ENCODE measurements around the gene TMEM132E.

Gene TMEM132E

GRCh38 chr17:34603974-34604373 is 24.6 kb downstream of the TMEM132E start:
- no peak overlapping the region for H3K4me2 ChIP-seq (ENCODE audit: insufficient read depth, low read length)
- ATAC-seq (ENCODE audit: insufficient read depth, low read depth) (no peak), DNase-seq (no peak)
- no peaks in the 10 kb centered on the region; the same call in 1 of the 2 replicates for H4K20me1 ChIP-seq (ENCODE audit: insufficient read depth, low read length)
- no peaks in the 10 kb centered on the region for H3K9me3 ChIP-seq (ENCODE audit: insufficient read depth, low read length, severe bottlenecking)
- no peaks in the 10 kb centered on the region for H3K4me1 ChIP-seq (ENCODE audit: insufficient read depth, low read length)
- H3K36me3 ChIP-seq (ENCODE audit: insufficient read depth, low read length) = no peaks in the 10 kb centered on the region
- no peak overlapping the region for H3K27ac ChIP-seq (ENCODE audit: low read length)
- TF ChIP-seq EZH2 (IDR thresholded peaks at IDR 0.05; ENCODE audit: borderline replicate concordance, low read depth, low read length, severe bottlenecking) (no peak), CTCF (IDR thresholded peaks at IDR 0.05; ENCODE audit: borderline replicate concordance, extremely low read depth, low read length, poor library complexity, severe bottlenecking) (no peak)
- peaks cover 33% of the 10 kb centered on the region for H3K27me3 ChIP-seq (ENCODE audit: insufficient read depth, low read length, poor library complexity)
- no peak overlapping the region for H3K4me3 ChIP-seq (ENCODE audit: low read depth in 1 of 2, low read length in 2 of 2)
- H2AFZ ChIP-seq (ENCODE audit: low read depth, low read length) = no peak overlapping the region
- H3K79me2 ChIP-seq (ENCODE audit: insufficient read depth, low read length) = no peaks in the 10 kb centered on the region
- H3K9ac ChIP-seq (ENCODE audit: low read depth, low read length) = no peak overlapping the region

GRCh38 chr17:34606763-34607162 is 27.4 kb downstream of the TMEM132E start:
- no peak overlapping the region for H3K27ac ChIP-seq (ENCODE audit: low read length)
- H3K27me3 ChIP-seq (ENCODE audit: insufficient read depth, low read length, poor library complexity) = peaks cover 42% of the 10 kb centered on the region
- H3K4me3 ChIP-seq (ENCODE audit: low read depth in 1 of 2, low read length in 2 of 2) = no peak overlapping the region
- H4K20me1 ChIP-seq (ENCODE audit: insufficient read depth, low read length) = no peaks in the 10 kb centered on the region; the same call in 1 of the 2 replicates
- no peaks in the 10 kb centered on the region for H3K4me1 ChIP-seq (ENCODE audit: insufficient read depth, low read length)
- ATAC-seq (ENCODE audit: insufficient read depth, low read depth) (no peak), DNase-seq (no peak)
- H3K4me2 ChIP-seq (ENCODE audit: insufficient read depth, low read length) = no peak overlapping the region
- no peak overlapping the region for H2AFZ ChIP-seq (ENCODE audit: low read depth, low read length)
- no peaks in the 10 kb centered on the region for H3K36me3 ChIP-seq (ENCODE audit: insufficient read depth, low read length)
- no peaks in the 10 kb centered on the region for H3K9me3 ChIP-seq (ENCODE audit: insufficient read depth, low read length, severe bottlenecking)
- H3K79me2 ChIP-seq (ENCODE audit: insufficient read depth, low read length) = no peaks in the 10 kb centered on the region
- TF ChIP-seq CTCF (IDR thresholded peaks at IDR 0.05; ENCODE audit: borderline replicate concordance, extremely low read depth, low read length, poor library complexity, severe bottlenecking) (no peak), EZH2 (IDR thresholded peaks at IDR 0.05; ENCODE audit: borderline replicate concordance, low read depth, low read length, severe bottlenecking) (no peak)
- H3K9ac ChIP-seq (ENCODE audit: low read depth, low read length) = no peak overlapping the region

GRCh38 chr17:34607917-34608316 is 28.5 kb downstream of the TMEM132E start:
- Histone ChIP-seq H2AFZ (ENCODE audit: low read depth, low read length) (no peak overlapping the region), H4K20me1 (ENCODE audit: insufficient read depth, low read length) (no peaks in the 10 kb centered on the region; the same call in 1 of the 2 replicates), H3K36me3 (ENCODE audit: insufficient read depth, low read length) (no peaks in the 10 kb centered on the region), H3K4me3 (ENCODE audit: low read depth in 1 of 2, low read length in 2 of 2) (no peak overlapping the region), H3K4me1 (ENCODE audit: insufficient read depth, low read length) (no peaks in the 10 kb centered on the region), H3K79me2 (ENCODE audit: insufficient read depth, low read length) (no peaks in the 10 kb centered on the region), H3K4me2 (ENCODE audit: insufficient read depth, low read length) (no peak overlapping the region), H3K9ac (ENCODE audit: low read depth, low read length) (no peak overlapping the region), H3K27ac (ENCODE audit: low read length) (no peak overlapping the region), H3K9me3 (ENCODE audit: insufficient read depth, low read length, severe bottlenecking) (no peaks in the 10 kb centered on the region), H3K27me3 (ENCODE audit: insufficient read depth, low read length, poor library complexity) (peaks cover 42% of the 10 kb centered on the region)
- no peak for TF ChIP-seq EZH2 (IDR thresholded peaks at IDR 0.05; ENCODE audit: borderline replicate concordance, low read depth, low read length, severe bottlenecking)
- no peak for TF ChIP-seq CTCF (IDR thresholded peaks at IDR 0.05; ENCODE audit: borderline replicate concordance, extremely low read depth, low read length, poor library complexity, severe bottlenecking)
- ATAC-seq (ENCODE audit: insufficient read depth, low read depth) (no peak), DNase-seq (no peak)

- ATAC-seq (ENCODE audit: insufficient read depth, low read depth) = no peak
- Histone ChIP-seq H2AFZ (ENCODE audit: low read depth, low read length) (no peak overlapping the region), H3K79me2 (ENCODE audit: insufficient read depth, low read length) (no peaks in the 10 kb centered on the region), H3K27ac (ENCODE audit: low read length) (no peak overlapping the region), H3K27me3 (ENCODE audit: insufficient read depth, low read length, poor library complexity) (peaks cover 37% of the 10 kb centered on the region), H3K4me2 (ENCODE audit: insufficient read depth, low read length) (no peak overlapping the region), H3K9me3 (ENCODE audit: insufficient read depth, low read length, severe bottlenecking) (no peaks in the 10 kb centered on the region), H3K4me1 (ENCODE audit: insufficient read depth, low read length) (no peaks in the 10 kb centered on the region), H3K4me3 (ENCODE audit: low read depth in 1 of 2, low read length in 2 of 2) (no peak overlapping the region), H4K20me1 (ENCODE audit: insufficient read depth, low read length) (no peaks in the 10 kb centered on the region; the same call in 1 of the 2 replicates), H3K36me3 (ENCODE audit: insufficient read depth, low read length) (no peaks in the 10 kb centered on the region), H3K9ac (ENCODE audit: low read depth, low read length) (no peak overlapping the region)
- no peak for DNase-seq
- TF ChIP-seq CTCF (IDR thresholded peaks at IDR 0.05; ENCODE audit: borderline replicate concordance, extremely low read depth, low read length, poor library complexity, severe bottlenecking) (no peak), EZH2 (IDR thresholded peaks at IDR 0.05; ENCODE audit: borderline replicate concordance, low read depth, low read length, severe bottlenecking) (no peak)
Observed at GRCh38 chr17:34609210-34609609, 29.8 kb downstream of the TMEM132E start.
